H1 (cell line): Measurements from ENCODE around the gene CTCF. TPM values are rescaled to one million over a fixed set of nuclear protein-coding genes. Genes with fewer than 3 reads are reported as not detected.

Source experiments
- CTCF ChIA-PET: fragments of 300-600 bp; sonication (Branson Sonifier 250); formaldehyde crosslinking; loops from one replicate; lab custom pipeline; 2021; ENCODE audit not compliant: partially characterized antibody; lab: Charles Lee
- POLR2A ChIA-PET: fragments of 300-600 bp; sonication (Branson Sonifier 250); formaldehyde crosslinking; loops from one replicate; lab custom pipeline; 2021; ENCODE audit warnings: inconsistent platforms; ENCODE audit not compliant: partially characterized antibody; lab: Charles Lee
- DNase-seq, 2 experiments: peaks; one replicate each; pipeline versions ENCODE4 v3.0.0 to v3.0.0-alpha.2; 2010 to 2022; ENCODE audit warnings: low spot score in 2 of 2, low read depth in 1 of 2, mixed read lengths in 1 of 2
- FAIRE-seq: peaks from 2 replicates; lab custom pipeline; 2011; peaks lifted over from hg19 to GRCh38; lab: Jason Lieb, UNC
- H2AFZ ChIP-seq: 2 replicates; pipeline ENCODE4 v1.8.1; 2012; ENCODE audit warnings: low read length, inconsistent platforms
- H2AK5ac ChIP-seq: 2 replicates; pipeline ENCODE4 v1.6.1; 2013; ENCODE audit warnings: low read depth, low read length
- H2BK120ac ChIP-seq: replicated peaks from 2 replicates; pipeline ENCODE3; 2013; ENCODE audit warnings: low read depth, low read length, inconsistent platforms
- H2BK12ac ChIP-seq: 2 replicates; pipeline ENCODE4 v1.6.1; 2013; ENCODE audit warnings: low read depth, low read length
- H2BK15ac ChIP-seq: 2 replicates; pipeline ENCODE4 v1.6.1; 2013; ENCODE audit warnings: low read length
- H2BK20ac ChIP-seq: 2 replicates; pipeline ENCODE4 v1.6.1; 2013; ENCODE audit warnings: low read length
- H2BK5ac ChIP-seq: 2 replicates; pipeline ENCODE4 v1.6.1; 2013; ENCODE audit warnings: low read depth, low read length
- H3K14ac ChIP-seq: 2 replicates; pipeline ENCODE4 v1.6.1; 2013; ENCODE audit warnings: inconsistent platforms; ENCODE audit not compliant: insufficient read length
- H3K18ac ChIP-seq: 2 replicates; pipeline ENCODE4 v1.6.1; 2013; ENCODE audit warnings: low read length; ENCODE audit errors: extremely low read depth
- H3K23ac ChIP-seq: 2 replicates; pipeline ENCODE4 v1.6.1; 2013; ENCODE audit warnings: inconsistent platforms; ENCODE audit not compliant: insufficient read length
- H3K23me2 ChIP-seq: 2 replicates; pipeline ENCODE4 v1.6.1; 2013; ENCODE audit warnings: low read depth, low read length
- H3K27ac ChIP-seq: 2 replicates; pipeline ENCODE4 v1.6.1; 2011; ENCODE audit warnings: low read depth, low read length, inconsistent platforms
- H3K27me3 ChIP-seq, 4 experiments: replicated peaks in 1 of 4; 1 replicate in 1 of 4; 2 replicates in 3 of 4; pipeline versions ENCODE4 v1.6.1 to v1.8.1; 2011 to 2013; ENCODE audit warnings: low read length in 3 of 4, mild to moderate bottlenecking in 3 of 4, inconsistent platforms in 2 of 4, mixed read lengths in 2 of 4, moderate library complexity in 1 of 4; ENCODE audit not compliant: control insufficient read depth in 3 of 4, insufficient read depth in 3 of 4; ENCODE audit errors: extremely low read depth in 1 of 4
- H3K36me3 ChIP-seq, 4 experiments: 2 replicates each; pipeline versions ENCODE4 v1.6.1 to v1.8.1; 2011 to 2013; ENCODE audit warnings: mild to moderate bottlenecking in 4 of 4, low read length in 3 of 4, moderate library complexity in 2 of 4, control low read depth in 1 of 4, inconsistent platforms in 1 of 4; ENCODE audit not compliant: insufficient read depth in 4 of 4, control insufficient read depth in 2 of 4
- H3K4ac ChIP-seq: replicated peaks from 2 replicates; pipeline ENCODE3; 2013; ENCODE audit warnings: low read length, low read depth, mixed read lengths, inconsistent platforms; ENCODE audit not compliant: insufficient read length
- H3K4me1 ChIP-seq, 4 experiments: replicated peaks in 1 of 4; 1 replicate in 1 of 4; 2 replicates in 3 of 4; pipeline versions ENCODE4 v1.6.1 to v1.8.1; 2011 to 2013; ENCODE audit warnings: low read length in 3 of 4, inconsistent platforms in 2 of 4, mixed read lengths in 1 of 4; ENCODE audit not compliant: insufficient read depth in 4 of 4, control insufficient read depth in 3 of 4
- H3K4me2 ChIP-seq, 2 experiments: 2 replicates each; pipeline versions ENCODE4 v1.6.1 to v1.8.1; 2011 to 2013; ENCODE audit warnings: low read depth in 2 of 2, low read length in 2 of 2, control low read depth in 1 of 2, inconsistent platforms in 1 of 2, mild to moderate bottlenecking in 1 of 2; ENCODE audit not compliant: insufficient read depth in 1 of 2
- H3K4me3 ChIP-seq, 4 experiments: fragments of 200-600, 300-600 bp in 1 of 4; sonication (generic), shearing (Covaris generic), sonication (Bioruptor Twin) in 1 of 4; 2 replicates each; pipeline versions ENCODE4 v1.5.1 to v1.8.1; 2011 to 2016; ENCODE audit warnings: low read length in 4 of 4, low read depth in 3 of 4, control low read depth in 2 of 4, inconsistent platforms in 2 of 4, mild to moderate bottlenecking in 2 of 4, mixed read lengths in 1 of 4, moderate library complexity in 1 of 4; ENCODE audit not compliant: insufficient read depth in 2 of 4; ENCODE audit errors: extremely low read depth in 1 of 4
- H3K56ac ChIP-seq: replicated peaks from 2 replicates; pipeline ENCODE3; 2013; ENCODE audit warnings: low read depth, mild to moderate bottlenecking, mixed read lengths, low read length, inconsistent platforms; ENCODE audit not compliant: insufficient read length
- H3K79me1 ChIP-seq: 2 replicates; pipeline ENCODE4 v1.6.1; 2013; ENCODE audit warnings: low read depth, low read length, control low read depth
- H3K79me2 ChIP-seq, 2 experiments: 2 replicates each; pipeline versions ENCODE4 v1.6.1 to v1.8.1; 2012 to 2013; ENCODE audit warnings: low read length in 2 of 2, mild to moderate bottlenecking in 2 of 2, inconsistent platforms in 1 of 2; ENCODE audit not compliant: insufficient read depth in 2 of 2, control insufficient read depth in 1 of 2
- H3K9ac ChIP-seq, 4 experiments: replicated peaks in 1 of 4; 1 replicate in 1 of 4; 2 replicates in 3 of 4; pipeline versions ENCODE4 v1.6.1 to v1.8.1; 2011 to 2013; ENCODE audit warnings: low read depth in 3 of 4, low read length in 3 of 4, control low read depth in 2 of 4, mild to moderate bottlenecking in 2 of 4, moderate library complexity in 2 of 4, inconsistent platforms in 1 of 4; ENCODE audit errors: extremely low read depth in 1 of 4
- H3K9me3 ChIP-seq, 2 experiments: 2 replicates each; pipeline versions ENCODE4 v1.6.1 to v1.8.1; 2012 to 2013; ENCODE audit warnings: mild to moderate bottlenecking in 2 of 2, moderate library complexity in 2 of 2, control low read depth in 1 of 2, inconsistent platforms in 1 of 2, low read depth in 1 of 2, low read length in 1 of 2, mixed read lengths in 1 of 2; ENCODE audit not compliant: insufficient read depth in 2 of 2
- H4K20me1 ChIP-seq, 2 experiments: replicated peaks in 1 of 2; 2 replicates each; pipeline versions ENCODE3 to v1.8.1; 2011 to 2013; ENCODE audit warnings: inconsistent platforms in 2 of 2, low read length in 2 of 2, mild to moderate bottlenecking in 1 of 2; ENCODE audit not compliant: insufficient read depth in 2 of 2, control insufficient read depth in 1 of 2
- H4K5ac ChIP-seq: 2 replicates; pipeline ENCODE4 v1.6.1; 2013; ENCODE audit warnings: low read length, low read depth, mixed read lengths, inconsistent platforms; ENCODE audit not compliant: insufficient read length
- H4K8ac ChIP-seq: 2 replicates; pipeline ENCODE4 v1.8.0; 2013; ENCODE audit warnings: mild to moderate bottlenecking, moderate library complexity, low read length, inconsistent platforms; ENCODE audit not compliant: insufficient read depth; ENCODE audit errors: extremely low read depth
- H4K91ac ChIP-seq: replicated peaks from 2 replicates; pipeline ENCODE3; 2013; ENCODE audit warnings: low read length, mixed read lengths, inconsistent platforms; ENCODE audit not compliant: insufficient read length
- EZH2 ChIP-seq: fragments of 200-600 bp; sonication (generic); IDR thresholded peaks from 2 replicates; pipeline ENCODE4 v1.7.1; 2012; ENCODE audit warnings: low read depth, mild to moderate bottlenecking, moderate library complexity, low read length, inconsistent platforms; ENCODE audit not compliant: severe bottlenecking
- POLR2A ChIP-seq, 2 experiments: IDR thresholded peaks; 1 replicate in 1 of 2; 2 replicates in 1 of 2; pipeline ENCODE4 v1.6.1; 2011; ENCODE audit warnings: low read depth in 2 of 2, low read length in 2 of 2, mild to moderate bottlenecking in 2 of 2; ENCODE audit errors: control extremely low read depth in 1 of 2
- RXRA ChIP-seq: IDR thresholded peaks from 2 replicates; pipeline ENCODE4 v1.6.1; 2011; ENCODE audit warnings: low read depth, mild to moderate bottlenecking, low read length, moderate library complexity; ENCODE audit not compliant: insufficient read depth
- SRF ChIP-seq: IDR thresholded peaks from 2 replicates; pipeline ENCODE4 v1.6.1; 2011; ENCODE audit warnings: mild to moderate bottlenecking, low read depth, low read length, moderate library complexity
- WGBS, 2 experiments: shearing (Covaris generic) in 1 of 2; methylation state at CpG; one replicate each; pipeline versions ENCODE4 v1.1.6 to v1.1.7; 2013 to 2015; ENCODE audit warnings: low lambda C conversion rate in 2 of 2, mixed read lengths in 2 of 2, inconsistent platforms in 1 of 2, low coverage in 1 of 2, missing lambda C conversion rate in 1 of 2; ENCODE audit not compliant: insufficient replicate concordance in 2 of 2, insufficient coverage in 1 of 2, insufficient read length in 1 of 2; ENCODE audit errors: extremely low coverage in 1 of 2, missing lambda C conversion rate in 1 of 2; 5-methylcytosine and 5-hydroxymethylcytosine counted together
- polyA plus RNA-seq, 7 experiments: library from polyadenylated mRNA; depleted of rRNA in 3 of 7; stranded (reverse) in 5 of 7; unstranded in 2 of 7; fragments of >200 nt in 5 of 7; fragments of 200-250 nt in 2 of 7; gene quantifications; 1 replicate in 5 of 7; 2 replicates in 1 of 7; 4 replicates in 1 of 7; pipeline versions ENCODE4 v1.2.1 to v1.2.3, GENCODE V29; 2011 to 2013; ENCODE audit warnings: missing spikeins in 2 of 7, mixed read lengths in 2 of 7
- total RNA-seq: library from RNA; stranded (reverse); fragmentation: NEBNext Ultra II Directional; extraction: Animal tissue kit (Norgen Biotek cat#: 25700); gene quantifications from 2 replicates; pipeline ENCODE4 v1.2.1, GENCODE V29; 2021

CTCF gene
- total and polyA plus RNA-seq, 2 of the 8 experiments (the other 6 are each of a cell fraction or from before 2014, with no cell fraction given), result 32.4 to 66.0 TPM

DNA sequence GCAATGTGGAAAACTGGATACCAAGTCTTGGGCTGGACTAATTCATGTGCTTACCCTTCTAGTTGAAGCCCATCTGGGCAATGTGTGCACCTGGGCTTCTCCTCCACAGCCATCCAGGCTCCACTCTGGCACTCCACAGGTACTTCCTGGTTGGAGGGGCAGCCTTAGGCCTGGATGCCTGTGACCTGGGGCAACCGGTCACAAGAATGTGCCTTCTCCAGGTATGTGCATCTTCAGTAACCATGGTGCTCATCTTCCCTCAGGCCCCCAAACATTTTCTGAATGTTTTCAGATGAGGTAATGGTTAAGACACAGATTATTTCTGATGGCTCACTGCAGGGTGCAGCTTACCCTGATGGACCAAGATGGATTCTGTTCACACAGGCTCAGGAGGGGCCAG lies 115.4 kb downstream of the CTCF start:
- no peak overlapping the region for H4K5ac ChIP-seq
- H3K23ac ChIP-seq, result no peak overlapping the region
- no peak for DNase-seq
- no peak overlapping the region for H3K4ac ChIP-seq
- no peak overlapping the region for H3K27ac ChIP-seq
- H2AK5ac ChIP-seq, result no peak overlapping the region
- H2BK15ac ChIP-seq, result no peak overlapping the region
- 64% methylated on average over 1 of the region's 1 CpG; no CpG with 5 or more reads in 1 of the 2 experiments for WGBS, 2 experiments
- H2BK20ac ChIP-seq, result no peak overlapping the region
- no peak for TF ChIP-seq EZH2
- TF ChIP-seq RXRA, result no peak
- TF ChIP-seq POLR2A (IDR thresholded peaks at IDR 0.05; ENCODE audit: control extremely low read depth in 1 of 2, low read depth in 2 of 2, low read length in 2 of 2), result peak in 1 of 2 experiments; percentile 31; a peak in 1 of 3 replicates
- TF ChIP-seq SRF, result no peak
- H4K8ac ChIP-seq, result no peak overlapping the region
- ChIA-PET CTCF (interaction anchor here (1.0 to 1.8 kb wide), 3 partner anchors 157 to 207 kb away, joined by 3 to 6 read pairs (median 3); partner anchors contain the start of gene NRN1L), POLR2A (interaction anchor here (0.6 kb wide), 2 partner anchors 11 to 18 kb away, joined by 3 to 4 read pairs; partner anchors contain the start of genes ACD, C16orf86 and ENKD1)
- H3K4me1 ChIP-seq, result no peaks in the 10 kb centered on the region
- no peak overlapping the region for H3K4me3 ChIP-seq
- no peak overlapping the region for H3K18ac ChIP-seq
- H2BK5ac ChIP-seq, result no peak overlapping the region
- H3K14ac ChIP-seq, result no peak overlapping the region
- H3K9me3 ChIP-seq, result no peaks in the 10 kb centered on the region
- H4K20me1 ChIP-seq, result peaks cover 0 to 5% of the 10 kb centered on the region in 2 experiments
- H3K79me1 ChIP-seq, result no peaks in the 10 kb centered on the region; the same call in none of the 2 replicates
- no peak overlapping the region for H2BK12ac ChIP-seq
- H4K91ac ChIP-seq, result no peak overlapping the region
- peaks cover 0 to 3% (median 0%) of the 10 kb centered on the region in 4 experiments; a peak in 2 of 8 replicates for H3K36me3 ChIP-seq
- no peak for FAIRE-seq
- H3K79me2 ChIP-seq, result no peaks in the 10 kb centered on the region
- no peaks in the 10 kb centered on the region for H3K27me3 ChIP-seq
- H3K9ac ChIP-seq, result no peak overlapping the region
- H2AFZ ChIP-seq, result no peak overlapping the region
- no peak overlapping the region for H3K56ac ChIP-seq
- H3K23me2 ChIP-seq, result no peaks in the 10 kb centered on the region
- H3K4me2 ChIP-seq, result no peak overlapping the region
- no peak overlapping the region for H2BK120ac ChIP-seq
